GM18861 (cell line): ENCODE data around the gene CHST15.

Experiments used
- ATAC-seq: cut with Tn5 transposase; IDR thresholded peaks from one replicate; pipeline ENCODE4 v1.9.1; 2021; ENCODE audit not compliant: unreplicated experiment

The CHST15 gene

GRCh38 chr10:124032087-124032935, 61.1 kb downstream of the CHST15 start:
- no peak for ATAC-seq

GRCh38 chr10:124030492-124031110, 62.8 kb downstream of the CHST15 start:
- ATAC-seq = no peak

GRCh38 chr10:124030061-124030460, 63.3 kb downstream of the CHST15 start:
- ATAC-seq = no peak

GRCh38 chr10:124029559-124029958, 63.8 kb downstream of the CHST15 start:
- no peak for ATAC-seq

GRCh38 chr10:124028700-124029480, 64.5 kb downstream of the CHST15 start:
- no peak for ATAC-seq

- no peak for ATAC-seq
These were observed 65.7 kb downstream of the CHST15 start for GRCh38 chr10:124027651-124028050.

GRCh38 chr10:124027031-124027611, 66.3 kb downstream of the CHST15 start:
- ATAC-seq = no peak

GRCh38 chr10:124026589-124026939, 66.8 kb downstream of the CHST15 start:
- ATAC-seq = no peak

GRCh38 chr10:124025660-124026588, 67.5 kb downstream of the CHST15 start:
- ATAC-seq = no peak

- no peak for ATAC-seq
These were observed 68.2 kb downstream of the CHST15 start for GRCh38 chr10:124025152-124025551.

GRCh38 chr10:124022066-124022465, 71.3 kb downstream of the CHST15 start:
- no peak for ATAC-seq

GRCh38 chr10:124020981-124021815, 72.2 kb downstream of the CHST15 start:
- no peak for ATAC-seq

- ATAC-seq = no peak
These were observed 73.3 kb downstream of the CHST15 start for GRCh38 chr10:124019886-124020797.

- no peak for ATAC-seq
These were observed 74.4 kb downstream of the CHST15 start for GRCh38 chr10:124018886-124019525.

- ATAC-seq = no peak
These were observed 75.7 kb downstream of the CHST15 start for GRCh38 chr10:124017729-124018128.

- ATAC-seq = no peak
These were observed 76.5 kb downstream of the CHST15 start for GRCh38 chr10:124016804-124017375.

GRCh38 chr10:124015991-124016390, 77.4 kb downstream of the CHST15 start:
- no peak for ATAC-seq
